Erythroblast (primary cell): Measurements from ENCODE around the gene CDX2.

Experiments used
- GATA1 ChIP-seq: IDR thresholded peaks from 2 replicates; pipeline ENCODE4 v1.6.1; 2011; ENCODE audit warnings: low read depth, mild to moderate bottlenecking, control low read depth, low read length, moderate library complexity
- POLR2A ChIP-seq: IDR thresholded peaks from 2 replicates; pipeline ENCODE4 v1.6.1; 2011; ENCODE audit warnings: mild to moderate bottlenecking, low read length

- TF ChIP-seq POLR2A (no peak), GATA1 (no peak)
Measured at GRCh38 chr13:27954406-27954851, 14.7 kb downstream of the CDX2 start.
